NCI-H146 treated with DMSO at 0.1 percent for 48 hours (cell line): ENCODE measurements around the gene AIG1.

Source experiments
- DNase-seq: peaks from one replicate; lab custom pipeline; 2025; ENCODE audit not compliant: unreplicated experiment; lab: John Stamatoyannopoulos, UW

The AIG1 gene

DNA sequence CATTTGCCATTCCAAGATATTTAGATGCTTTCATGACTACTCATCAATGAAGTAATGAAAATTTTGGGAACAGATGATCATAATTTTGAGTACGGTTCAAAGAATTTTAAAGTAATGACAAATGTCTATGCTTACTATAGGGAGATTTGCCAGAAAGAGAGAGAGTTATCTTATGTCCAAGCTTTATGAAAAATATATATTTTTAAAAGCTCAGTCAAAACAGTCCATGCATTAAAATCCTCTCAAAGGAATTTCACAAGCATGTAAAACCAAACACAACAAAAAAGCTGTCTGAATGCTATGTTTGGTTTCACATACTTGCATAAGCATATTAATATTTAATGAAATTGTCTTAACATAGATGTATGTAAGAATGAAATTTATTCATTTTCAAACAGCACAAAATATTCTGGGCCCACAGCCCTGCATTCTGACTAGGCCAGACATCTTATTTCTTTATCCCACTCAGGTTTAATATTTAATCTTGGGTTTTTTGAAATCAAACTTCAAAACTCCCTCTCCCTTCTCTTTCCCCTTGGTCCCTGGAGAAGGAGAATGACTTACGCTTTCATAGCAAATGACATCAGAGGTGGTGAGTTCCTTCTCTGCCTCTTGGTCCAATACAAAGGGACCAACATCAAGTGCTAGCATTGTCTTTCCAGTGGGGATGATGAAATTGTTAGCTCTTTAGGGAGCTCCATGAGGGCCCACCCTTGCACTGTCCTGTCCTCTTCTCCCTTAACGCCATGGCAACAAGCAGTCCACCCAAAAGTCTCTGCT lies 295.6 kb downstream of the AIG1 start:
- no peak for DNase-seq

DNA sequence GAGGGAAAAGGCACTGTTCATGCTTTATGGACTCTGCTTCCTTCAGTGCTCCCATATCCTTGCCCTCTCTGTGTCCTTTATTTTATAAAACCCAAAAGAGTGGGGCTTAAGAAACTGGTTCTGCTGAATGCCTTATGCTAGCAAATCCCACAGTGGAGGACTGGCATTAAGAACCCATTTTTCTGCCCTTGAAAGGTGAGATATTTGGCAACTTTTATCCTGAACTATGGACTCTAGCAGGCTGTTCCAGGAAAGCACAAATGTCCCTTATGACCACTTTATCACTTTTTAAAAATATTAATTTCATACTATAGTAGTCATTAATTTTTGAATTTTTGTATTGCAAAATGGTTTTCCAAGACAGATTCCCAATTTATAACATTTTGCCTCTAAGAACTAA lies 296.5 kb downstream of the AIG1 start:
- no peak for DNase-seq

GRCh38 chr6:143357561-143358255 lies 297.0 kb downstream of the AIG1 start:
- no peak for DNase-seq

GRCh38 chr6:143361536-143362191 lies 301.0 kb downstream of the AIG1 start:
- DNase-seq, result no peak

- no peak for DNase-seq
Measured at GRCh38 chr6:143362192-143362558, 301.5 kb downstream of the AIG1 start.

- no peak for DNase-seq
Measured at GRCh38 chr6:143363299-143363698, 302.6 kb downstream of the AIG1 start.

- DNase-seq, result no peak
Measured at GRCh38 chr6:143368426-143368825, 307.7 kb downstream of the AIG1 start.

GRCh38 chr6:143369971-143370370 lies 309.3 kb downstream of the AIG1 start:
- no peak for DNase-seq

GRCh38 chr6:143370812-143371370 lies 310.2 kb downstream of the AIG1 start:
- no peak for DNase-seq

GRCh38 chr6:143372199-143372882 lies 311.7 kb downstream of the AIG1 start:
- no peak for DNase-seq

GRCh38 chr6:143374014-143374413 lies 313.3 kb downstream of the AIG1 start:
- no peak for DNase-seq

- DNase-seq, result no peak
Measured at GRCh38 chr6:143375022-143375585, 314.4 kb downstream of the AIG1 start.

DNA sequence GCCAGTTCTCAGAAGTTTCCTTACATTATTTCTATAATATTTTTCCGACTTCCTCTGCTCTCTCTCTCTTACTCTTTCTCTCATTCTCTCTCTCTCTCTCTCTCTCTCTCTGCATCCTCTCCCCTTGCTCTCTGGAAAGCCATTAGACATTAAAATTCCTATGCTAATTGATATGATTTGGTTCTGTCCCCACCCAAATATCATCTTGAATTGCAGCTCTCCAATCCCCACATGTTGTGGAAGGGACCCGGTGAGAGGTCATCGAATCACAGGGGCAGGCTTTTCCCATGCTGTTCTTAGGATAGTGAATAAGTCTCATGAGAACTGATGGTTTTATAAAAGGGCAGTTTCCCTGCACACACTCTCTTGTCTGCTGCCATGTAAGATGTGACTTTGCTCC lies 315.7 kb downstream of the AIG1 start:
- no peak for DNase-seq

DNA sequence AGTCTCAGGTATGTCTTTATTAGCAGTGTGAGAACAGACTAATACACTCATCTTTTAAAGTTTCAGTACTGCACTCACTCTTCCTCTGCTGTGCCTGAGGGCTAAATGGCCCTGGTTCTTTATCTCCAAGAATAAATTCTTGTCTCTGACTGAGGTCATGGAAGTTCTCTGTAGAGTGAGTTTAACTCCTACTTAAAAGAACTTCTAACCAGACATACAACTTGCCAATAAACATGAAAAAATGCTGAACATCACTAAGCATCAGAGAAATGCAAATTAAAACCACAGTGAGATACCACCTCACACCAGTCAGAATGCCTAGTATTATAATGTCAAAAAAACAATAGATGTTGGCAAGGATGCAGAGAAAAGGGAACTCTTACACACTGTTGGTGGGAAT lies 316.2 kb downstream of the AIG1 start:
- DNase-seq, result no peak

DNA sequence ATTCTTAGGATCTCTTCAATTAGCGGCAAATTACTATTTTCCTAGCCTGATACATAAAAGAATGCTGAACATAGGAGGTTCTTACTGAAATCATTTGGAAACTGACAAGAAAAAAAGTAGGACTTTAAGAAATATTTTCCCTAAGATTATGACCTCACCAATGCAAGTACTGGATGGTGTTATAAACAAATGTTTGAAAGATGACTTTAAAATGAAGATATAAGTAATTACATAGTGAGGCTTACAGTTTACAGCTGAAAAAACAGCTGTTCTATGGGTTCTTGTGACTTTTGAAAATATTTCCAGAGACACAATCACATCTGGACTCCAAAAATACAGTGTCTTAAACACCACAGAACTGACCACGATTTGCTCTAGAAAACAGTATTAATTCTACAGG lies 324.9 kb downstream of the AIG1 start:
- no peak for DNase-seq

GRCh38 chr6:143390278-143390677 lies 329.6 kb downstream of the AIG1 start:
- no peak for DNase-seq
